ENCODE measurements around the gene PACS2.
A peak's percentile ranks its signal among the peaks of the same experiment; 100 is the strongest.

Gene PACS2

GRCh38 chr14:105279642-105280361, 34.7 kb upstream of the PACS2 start:
- Histone ChIP-seq H3K4me3 (ENCODE audit: low read length, poor library complexity, severe bottlenecking) (no peak overlapping the region), H3K9me2 (replicated peaks; ENCODE audit: low read depth, low read length) (no peaks in the 10 kb centered on the region)
- TF ChIP-seq CTCF (conservative IDR thresholded peaks at IDR 0.05; ENCODE audit: low read length) (no peak), EZH2phosphoT487 (IDR thresholded peaks at IDR 0.05; ENCODE audit: borderline replicate concordance) (no peak)

GRCh38 chr14:105280525-105280924, 34.0 kb upstream of the PACS2 start:
- Histone ChIP-seq H2AFZ (ENCODE audit: low read length) (no peak overlapping the region), H3K4me2 (ENCODE audit: low read depth, low read length, poor library complexity, severe bottlenecking) (no peak overlapping the region), H3K4me1 (ENCODE audit: insufficient read depth, low read length, poor library complexity, severe bottlenecking) (peaks cover 17% of the 10 kb centered on the region), H3K9me3 (ENCODE audit: insufficient read depth, low read depth, low read length) (no peaks in the 10 kb centered on the region), H3F3A (ENCODE audit: low read depth) (no peaks in the 10 kb centered on the region), H3K79me2 (ENCODE audit: insufficient read depth, low read length) (peaks cover 65% of the 10 kb centered on the region; the same call in 1 of the 2 replicates), H3K27me3 (ENCODE audit: insufficient read depth, low read length, poor library complexity, severe bottlenecking) (no peaks in the 10 kb centered on the region), H3K4me3 (ENCODE audit: low read length, poor library complexity, severe bottlenecking) (no peak overlapping the region), H3K9ac (ENCODE audit: low read depth, low read length, poor library complexity, severe bottlenecking) (no peak overlapping the region), H3K9me2 (replicated peaks; ENCODE audit: low read depth, low read length) (no peaks in the 10 kb centered on the region), H4K20me1 (ENCODE audit: insufficient read depth, low read length, poor library complexity, severe bottlenecking) (peaks cover 10% of the 10 kb centered on the region), H3K36me3 (ENCODE audit: insufficient read depth, low read length) (peaks cover 23% of the 10 kb centered on the region; the same call in 1 of the 2 replicates)
- TF ChIP-seq CTCF (conservative IDR thresholded peaks at IDR 0.05; ENCODE audit: low read length) (no peak), EZH2phosphoT487 (IDR thresholded peaks at IDR 0.05; ENCODE audit: borderline replicate concordance) (no peak)

More at GRCh38 chr14:105279642-105280361, 34.7 kb upstream of the PACS2 start:
- H3K9me3 ChIP-seq (ENCODE audit: insufficient read depth, low read depth, low read length): no peaks in the 10 kb centered on the region
- H3K4me2 ChIP-seq (ENCODE audit: low read depth, low read length, poor library complexity, severe bottlenecking): no peak overlapping the region
- peaks cover 72% of the 10 kb centered on the region; the same call in 1 of the 2 replicates for H3K79me2 ChIP-seq (ENCODE audit: insufficient read depth, low read length)
- no peaks in the 10 kb centered on the region for H3F3A ChIP-seq (ENCODE audit: low read depth)
- peaks cover 20% of the 10 kb centered on the region; the same call in 1 of the 2 replicates for H3K36me3 ChIP-seq (ENCODE audit: insufficient read depth, low read length)
- peaks cover 10% of the 10 kb centered on the region for H4K20me1 ChIP-seq (ENCODE audit: insufficient read depth, low read length, poor library complexity, severe bottlenecking)
- H3K9ac ChIP-seq (ENCODE audit: low read depth, low read length, poor library complexity, severe bottlenecking): no peak overlapping the region
- no peak overlapping the region for H2AFZ ChIP-seq (ENCODE audit: low read length)
- no peaks in the 10 kb centered on the region for H3K27me3 ChIP-seq (ENCODE audit: insufficient read depth, low read length, poor library complexity, severe bottlenecking)
- peaks cover 17% of the 10 kb centered on the region for H3K4me1 ChIP-seq (ENCODE audit: insufficient read depth, low read length, poor library complexity, severe bottlenecking)

- no peak overlapping the region for H3K4me3 ChIP-seq (ENCODE audit: low read length, poor library complexity, severe bottlenecking)
- H3K9me3 ChIP-seq (ENCODE audit: insufficient read depth, low read depth, low read length): no peaks in the 10 kb centered on the region
- no peak overlapping the region for H3K4me2 ChIP-seq (ENCODE audit: low read depth, low read length, poor library complexity, severe bottlenecking)
- TF ChIP-seq CTCF (conservative IDR thresholded peaks at IDR 0.05; ENCODE audit: low read length) (peak; percentile 34), EZH2phosphoT487 (IDR thresholded peaks at IDR 0.05; ENCODE audit: borderline replicate concordance) (no peak)
- H3K9ac ChIP-seq (ENCODE audit: low read depth, low read length, poor library complexity, severe bottlenecking): no peak overlapping the region
- H3K27me3 ChIP-seq (ENCODE audit: insufficient read depth, low read length, poor library complexity, severe bottlenecking): no peaks in the 10 kb centered on the region
- peaks cover 17% of the 10 kb centered on the region for H3K4me1 ChIP-seq (ENCODE audit: insufficient read depth, low read length, poor library complexity, severe bottlenecking)
- peaks cover 10% of the 10 kb centered on the region for H4K20me1 ChIP-seq (ENCODE audit: insufficient read depth, low read length, poor library complexity, severe bottlenecking)
- no peak overlapping the region for H2AFZ ChIP-seq (ENCODE audit: low read length)
- H3K79me2 ChIP-seq (ENCODE audit: insufficient read depth, low read length): peaks cover 74% of the 10 kb centered on the region; the same call in 1 of the 2 replicates
- peaks cover 28% of the 10 kb centered on the region; the same call in 1 of the 2 replicates for H3K36me3 ChIP-seq (ENCODE audit: insufficient read depth, low read length)
- no peaks in the 10 kb centered on the region for H3K9me2 ChIP-seq (replicated peaks; ENCODE audit: low read depth, low read length)
- H3F3A ChIP-seq (ENCODE audit: low read depth): no peaks in the 10 kb centered on the region
These were observed 33.0 kb upstream of the PACS2 start for GRCh38 chr14:105281371-105282097.
